ENCODE results near the gene PER2. TPM values are rescaled to one million over a fixed set of nuclear protein-coding genes. Genes with fewer than 3 reads are reported as not detected.
A peak's percentile ranks its signal among the peaks of the same experiment; 100 is the strongest.

The PER2 gene
- total and polyA plus RNA-seq, 2 donors (not counting 1 experiment from before 2014, with no cell fraction given): 3.2 to 12.6 TPM

DNA sequence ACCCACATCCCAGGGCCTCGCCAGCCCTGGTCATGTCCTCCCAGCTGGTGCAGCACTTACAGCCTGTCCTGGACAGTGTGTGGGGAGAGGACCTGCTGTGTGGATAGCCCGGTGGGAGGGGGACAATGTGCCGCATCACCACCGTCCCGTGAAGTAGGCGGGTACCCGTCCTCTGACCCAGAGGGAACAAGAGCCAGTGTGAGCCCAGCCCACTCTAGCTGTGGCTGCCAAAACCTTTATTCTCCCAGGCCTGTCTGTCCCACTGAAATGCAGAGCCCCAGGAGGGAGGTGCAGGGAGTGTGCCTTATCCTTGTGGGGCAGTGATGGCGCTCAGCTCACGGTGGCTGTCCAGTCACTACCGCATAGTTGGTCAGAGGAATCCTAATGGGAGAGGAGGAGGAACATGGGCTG, 33.6 kb upstream of the PER2 start:
- H3K4me1 ChIP-seq (ENCODE audit: control insufficient read depth in 2 of 2, insufficient read depth in 2 of 2, low read length in 2 of 2): peaks cover 12 to 16% of the 10 kb centered on the region in 2 donors
- Mint-ChIP-seq H3K27ac (no peak overlapping the region), H3K4me1 (peaks cover 15% of the 10 kb centered on the region), H3K9me3 (ENCODE audit: insufficient read depth) (no peaks in the 10 kb centered on the region), H3K4me3 (peak overlapping the region; percentile 78), H3K27me3 (no peaks in the 10 kb centered on the region)
- ChIA-PET CTCF (no interaction called here), POLR2A (no interaction called here)
- no peaks in the 10 kb centered on the region for H3K36me3 ChIP-seq (replicated peaks in 1 of 2; ENCODE audit: control extremely low read depth in 1 of 2, control insufficient read depth in 1 of 2, extremely low read depth in 1 of 2, insufficient read depth in 2 of 2, low read length in 1 of 2)
- WGBS (ENCODE audit: insufficient coverage): 97% methylated on average over 10 of the region's 10 CpGs
- no peaks in the 10 kb centered on the region for H4K20me1 ChIP-seq (ENCODE audit: control insufficient read depth, insufficient read depth, low read length, poor library complexity, severe bottlenecking)
- no peaks in the 10 kb centered on the region for H3K27me3 ChIP-seq (replicated peaks in 1 of 4; ENCODE audit: control extremely low read depth in 1 of 4, control insufficient read depth in 3 of 4, insufficient read depth in 4 of 4, low read length in 3 of 4)
- H3K79me2 ChIP-seq (ENCODE audit: control insufficient read depth, insufficient read depth, low read length): peaks cover 3% of the 10 kb centered on the region
- DNase-seq (no peak), ATAC-seq (ENCODE audit: low read depth) (no peak)
- no peak overlapping the region for H2AFZ ChIP-seq (ENCODE audit: insufficient read depth, low read depth, low read length, poor library complexity, severe bottlenecking)
- H3K4me3 ChIP-seq (ENCODE audit: control extremely low read depth in 1 of 5, extremely low read depth in 1 of 5, insufficient read depth in 1 of 5, low read depth in 2 of 5, low read length in 4 of 5): no peak overlapping the region
- TF ChIP-seq EZH2 (IDR thresholded peaks at IDR 0.05; ENCODE audit: borderline replicate concordance, insufficient read depth, low read depth, low read length, poor library complexity, severe bottlenecking): no peak
- TF ChIP-seq, protein P1, sequence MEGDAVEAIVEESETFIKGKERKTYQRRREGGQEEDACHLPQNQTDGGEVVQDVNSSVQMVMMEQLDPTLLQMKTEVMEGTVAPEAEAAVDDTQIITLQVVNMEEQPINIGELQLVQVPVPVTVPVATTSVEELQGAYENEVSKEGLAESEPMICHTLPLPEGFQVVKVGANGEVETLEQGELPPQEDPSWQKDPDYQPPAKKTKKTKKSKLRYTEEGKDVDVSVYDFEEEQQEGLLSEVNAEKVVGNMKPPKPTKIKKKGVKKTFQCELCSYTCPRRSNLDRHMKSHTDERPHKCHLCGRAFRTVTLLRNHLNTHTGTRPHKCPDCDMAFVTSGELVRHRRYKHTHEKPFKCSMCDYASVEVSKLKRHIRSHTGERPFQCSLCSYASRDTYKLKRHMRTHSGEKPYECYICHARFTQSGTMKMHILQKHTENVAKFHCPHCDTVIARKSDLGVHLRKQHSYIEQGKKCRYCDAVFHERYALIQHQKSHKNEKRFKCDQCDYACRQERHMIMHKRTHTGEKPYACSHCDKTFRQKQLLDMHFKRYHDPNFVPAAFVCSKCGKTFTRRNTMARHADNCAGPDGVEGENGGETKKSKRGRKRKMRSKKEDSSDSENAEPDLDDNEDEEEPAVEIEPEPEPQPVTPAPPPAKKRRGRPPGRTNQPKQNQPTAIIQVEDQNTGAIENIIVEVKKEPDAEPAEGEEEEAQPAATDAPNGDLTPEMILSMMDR (IDR thresholded peaks at IDR 0.05): no peak
- no peak overlapping the region for H3K4me2 ChIP-seq (replicated peaks; ENCODE audit: low read depth, low read length, poor library complexity, severe bottlenecking)
- H3K9ac ChIP-seq (ENCODE audit: low read length): no peak overlapping the region
- intact Hi-C loops (cut with micrococcal nuclease): loop anchor here (5.0 kb wide), 1 partner anchor 85 kb away; no protein-coding TSS in a partner anchor
- H3K9me3 ChIP-seq (ENCODE audit: control extremely low read depth in 1 of 3, control insufficient read depth in 2 of 3, insufficient read depth in 1 of 3, low read length in 2 of 3): no peaks in the 10 kb centered on the region
- no peak overlapping the region for H3K27ac ChIP-seq (ENCODE audit: low read length in 2 of 2)

DNA sequence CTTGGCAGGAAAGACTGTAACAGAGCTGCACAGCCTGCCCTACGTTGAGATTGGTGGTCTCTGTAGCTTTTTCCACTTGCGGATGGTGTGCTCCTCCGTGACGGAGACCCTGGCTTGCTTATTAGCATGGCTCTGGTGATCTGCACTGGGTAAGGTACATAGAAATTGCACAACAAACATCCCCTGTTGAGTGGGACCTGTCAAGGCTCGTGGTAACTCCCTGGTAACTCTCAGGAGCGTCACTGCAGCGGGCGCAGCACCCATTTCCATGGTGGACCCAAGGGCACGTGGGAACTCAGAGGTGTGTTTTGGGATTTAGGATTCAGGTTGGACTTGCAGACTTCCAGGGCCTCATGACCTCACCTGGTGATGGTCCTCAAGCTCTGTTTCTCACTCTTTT, 33.1 kb upstream of the PER2 start:
- peak overlapping the region; percentile 95 for H3K4me2 ChIP-seq (replicated peaks; ENCODE audit: low read depth, low read length, poor library complexity, severe bottlenecking)
- no peaks in the 10 kb centered on the region for H3K36me3 ChIP-seq (replicated peaks in 1 of 2; ENCODE audit: control extremely low read depth in 1 of 2, control insufficient read depth in 1 of 2, extremely low read depth in 1 of 2, insufficient read depth in 2 of 2, low read length in 1 of 2)
- Mint-ChIP-seq H3K9me3 (ENCODE audit: insufficient read depth) (no peaks in the 10 kb centered on the region), H3K27ac (no peak overlapping the region), H3K4me1 (peaks cover 15% of the 10 kb centered on the region), H3K4me3 (peak overlapping the region; percentile 78), H3K27me3 (peaks cover 2% of the 10 kb centered on the region)
- DNase-seq: no peak
- 100% methylated on average over 8 of the region's 9 CpGs for WGBS (ENCODE audit: insufficient coverage)
- TF ChIP-seq, protein P1 (IDR thresholded peaks at IDR 0.05): no peak
- TF ChIP-seq EZH2 (IDR thresholded peaks at IDR 0.05; ENCODE audit: borderline replicate concordance, insufficient read depth, low read depth, low read length, poor library complexity, severe bottlenecking): no peak
- no peaks in the 10 kb centered on the region for H3K27me3 ChIP-seq (replicated peaks in 1 of 4; ENCODE audit: control extremely low read depth in 1 of 4, control insufficient read depth in 3 of 4, insufficient read depth in 4 of 4, low read length in 3 of 4)
- H3K4me3 ChIP-seq (ENCODE audit: control extremely low read depth in 1 of 5, extremely low read depth in 1 of 5, insufficient read depth in 1 of 5, low read depth in 2 of 5, low read length in 4 of 5): peak overlapping the region in 3 of 5 experiments; percentile 11 to 64 (median 53)
- H3K27ac ChIP-seq (ENCODE audit: low read length in 2 of 2): no peak overlapping the region
- intact Hi-C loops (cut with micrococcal nuclease): loop anchor here (5.0 kb wide), 1 partner anchor 84 kb away; no protein-coding TSS in a partner anchor
- H3K9me3 ChIP-seq (ENCODE audit: control extremely low read depth in 1 of 3, control insufficient read depth in 2 of 3, insufficient read depth in 1 of 3, low read length in 2 of 3): no peaks in the 10 kb centered on the region
- peaks cover 3% of the 10 kb centered on the region for H3K79me2 ChIP-seq (ENCODE audit: control insufficient read depth, insufficient read depth, low read length)
- H4K20me1 ChIP-seq (ENCODE audit: control insufficient read depth, insufficient read depth, low read length, poor library complexity, severe bottlenecking): no peaks in the 10 kb centered on the region
- POLR2A ChIA-PET: no interaction called here
- CTCF ChIA-PET: no interaction called here
- H3K9ac ChIP-seq (ENCODE audit: low read length): peak overlapping the region; percentile 71
- H2AFZ ChIP-seq (ENCODE audit: insufficient read depth, low read depth, low read length, poor library complexity, severe bottlenecking): peak overlapping the region; percentile 92
- H3K4me1 ChIP-seq (ENCODE audit: control insufficient read depth in 2 of 2, insufficient read depth in 2 of 2, low read length in 2 of 2): peaks cover 12 to 16% of the 10 kb centered on the region in 2 donors
- no peak for ATAC-seq (ENCODE audit: low read depth)

Data from B cell (primary cell).